SK-N-SH (cell line): ENCODE results near the gene LLGL1. TPM values are rescaled to one million over a fixed set of nuclear protein-coding genes. Genes with fewer than 3 reads are reported as not detected.
A peak's percentile ranks its signal among the peaks of the same experiment; 100 is the strongest.

Source experiments
- CTCF ChIA-PET: fragments of 300-600, 350-600 bp; formaldehyde crosslinking; extraction: SDS; loops from one replicate; lab custom pipeline; 2021; lab: Yijun Ruan, JAX
- POLR2A ChIA-PET: fragments of 350-600 bp; sonication (Branson Sonifier 250); formaldehyde crosslinking; extraction: SDS; loops from one replicate; lab custom pipeline; 2020; ENCODE audit warnings: antibody characterized with exemption, inconsistent platforms; lab: Yijun Ruan, JAX
- DNase-seq: peaks from one replicate; pipeline ENCODE4 v3.0.0; 2012
- H2AFZ ChIP-seq: fragments of 200-600 bp; sonication (generic); 2 replicates; pipeline ENCODE4 v1.8.1; 2016; ENCODE audit warnings: antibody characterized with exemption, mild to moderate bottlenecking, low read depth
- H3F3A ChIP-seq: fragments of 200-600 bp; sonication (generic); replicated peaks from 2 replicates; pipeline ENCODE3; 2016; ENCODE audit warnings: antibody characterized with exemption, mild to moderate bottlenecking; ENCODE audit not compliant: insufficient read depth
- H3K27ac ChIP-seq, 2 experiments: fragments of 200-500 bp in 1 of 2; fragments of 200-600 bp in 1 of 2; sonication (Bioruptor generic) in 1 of 2; sonication (generic), shearing (Covaris generic) in 1 of 2; 2 replicates each; pipeline versions ENCODE4 v1.5.1 to v1.6.1; 2014 to 2016; ENCODE audit warnings: low read depth in 2 of 2, inconsistent platforms in 1 of 2, low read length in 1 of 2, mild to moderate bottlenecking in 1 of 2, mixed read lengths in 1 of 2
- H3K27me3 ChIP-seq: fragments of 200-600 bp; sonication (generic), shearing (Covaris generic); 2 replicates; pipeline ENCODE4 v1.6.1; 2016; ENCODE audit warnings: mixed run types; ENCODE audit not compliant: insufficient read depth
- H3K36me3 ChIP-seq, 2 experiments: fragments of 200-500 bp in 1 of 2; fragments of 200-600 bp in 1 of 2; sonication (Bioruptor generic) in 1 of 2; sonication (generic) in 1 of 2; replicated peaks in 1 of 2; 2 replicates each; pipeline versions ENCODE3 to v1.5.1; 2014 to 2016; ENCODE audit warnings: low read length in 1 of 2, mild to moderate bottlenecking in 1 of 2; ENCODE audit not compliant: insufficient read depth in 2 of 2, control insufficient read depth in 1 of 2
- H3K4me1 ChIP-seq, 2 experiments: fragments of 200-500 bp in 1 of 2; fragments of 200-600 bp in 1 of 2; sonication (Bioruptor generic) in 1 of 2; sonication (generic), shearing (Covaris generic) in 1 of 2; 2 replicates each; pipeline versions ENCODE4 v1.5.1 to v1.6.1; 2014 to 2016; ENCODE audit warnings: low read depth in 1 of 2, low read length in 1 of 2, mixed run types in 1 of 2; ENCODE audit not compliant: insufficient read depth in 2 of 2, control insufficient read depth in 1 of 2
- H3K4me2 ChIP-seq: fragments of 200-600 bp; sonication (generic), shearing (Covaris generic); 2 replicates; pipeline ENCODE4 v1.6.1; 2017; ENCODE audit warnings: mixed run types
- H3K4me3 ChIP-seq, 2 experiments: fragments of 200-500 bp in 1 of 2; fragments of 200-600 bp in 1 of 2; sonication (Bioruptor generic) in 1 of 2; sonication (generic), shearing (Covaris generic) in 1 of 2; 2 replicates each; pipeline versions ENCODE4 v1.5.1 to v1.8.1; 2014 to 2016; ENCODE audit warnings: low read depth in 2 of 2, inconsistent platforms in 1 of 2, low read length in 1 of 2, mild to moderate bottlenecking in 1 of 2, mixed read lengths in 1 of 2, moderate library complexity in 1 of 2
- H3K79me2 ChIP-seq: fragments of 200-600 bp; sonication (generic); 2 replicates; pipeline ENCODE4 v1.8.1; 2017; ENCODE audit warnings: mild to moderate bottlenecking; ENCODE audit not compliant: insufficient read depth
- H3K9ac ChIP-seq: fragments of 200-600 bp; sonication (generic); 2 replicates; pipeline ENCODE4 v1.6.1; 2017; ENCODE audit warnings: mixed run types
- H3K9me2 ChIP-seq: fragments of 200-600 bp; sonication (generic); 2 replicates; pipeline ENCODE4 v1.6.1; 2017; ENCODE audit warnings: mixed run types
- H3K9me3 ChIP-seq: fragments of 200-600 bp; sonication (generic); 2 replicates; pipeline ENCODE4 v1.6.1; 2017; ENCODE audit warnings: mixed run types, mild to moderate bottlenecking, moderate library complexity
- H4K20me1 ChIP-seq: fragments of 200-600 bp; sonication (generic); 2 replicates; pipeline ENCODE4 v1.6.1; 2017; ENCODE audit warnings: mild to moderate bottlenecking, mixed run types; ENCODE audit not compliant: insufficient read depth
- CHD2 ChIP-seq: fragments of 150-350 bp; IDR thresholded peaks from 2 replicates; pipeline ENCODE4 v1.6.1; 2018; ENCODE audit warnings: low read length; ENCODE audit not compliant: partially characterized antibody
- FOSL2 ChIP-seq: IDR thresholded peaks from 2 replicates; pipeline ENCODE4 v1.4.0; 2012; ENCODE audit warnings: low read depth, mild to moderate bottlenecking, moderate library complexity, borderline replicate concordance
- GABPA ChIP-seq: IDR thresholded peaks from 2 replicates; pipeline ENCODE4 v1.4.0; 2012; ENCODE audit warnings: low read depth, mild to moderate bottlenecking
- JUND ChIP-seq: IDR thresholded peaks from 2 replicates; pipeline ENCODE4 v1.4.0; 2012
- MEF2A ChIP-seq: IDR thresholded peaks from 2 replicates; pipeline ENCODE4 v1.4.0; 2012; ENCODE audit warnings: low read depth, borderline replicate concordance
- MXI1 ChIP-seq: IDR thresholded peaks from 2 replicates; pipeline ENCODE4 v1.6.1; 2012; ENCODE audit warnings: mild to moderate bottlenecking, low read depth, low read length, improper control_type of control experiment
- NRF1 ChIP-seq: IDR thresholded peaks from 2 replicates; pipeline ENCODE4 v1.6.1; 2012; ENCODE audit warnings: low read depth, mild to moderate bottlenecking, low read length
- RFX5 ChIP-seq: IDR thresholded peaks from 2 replicates; pipeline ENCODE4 v1.6.1; 2012; ENCODE audit warnings: mild to moderate bottlenecking, improper control_type of control experiment, low read length
- TAF1 ChIP-seq: IDR thresholded peaks from 2 replicates; pipeline ENCODE4 v1.6.1; 2012; ENCODE audit warnings: low read depth, mild to moderate bottlenecking, low read length, moderate library complexity, borderline replicate concordance
- TCF12 ChIP-seq: IDR thresholded peaks from 2 replicates; pipeline ENCODE4 v1.4.0; 2012
- WGBS: methylation state at CpG from one replicate; pipeline ENCODE4 v1.1.6; 2017; ENCODE audit warnings: low lambda C conversion rate; 5-methylcytosine and 5-hydroxymethylcytosine counted together
- polyA plus RNA-seq, 3 experiments: library from polyadenylated mRNA; depleted of rRNA; stranded (reverse); fragments of >200 nt; gene quantifications; 2 replicates each; pipeline ENCODE4 v1.2.3, GENCODE V29; 2012
- TF ChIP-seq, protein P1 (sequence below): fragments of 150-350 bp; IDR thresholded peaks from 2 replicates; pipeline ENCODE4 v1.6.1; 2016; ENCODE audit warnings: mild to moderate bottlenecking, low read depth, low read length
- TF ChIP-seq, protein P2 (sequence below): IDR thresholded peaks from 2 replicates; pipeline ENCODE4 v1.4.0; 2012; ENCODE audit warnings: low read depth
- TF ChIP-seq, protein P3 (sequence below): IDR thresholded peaks from 2 replicates; pipeline ENCODE4; 2012

Gene LLGL1
- polyA plus RNA-seq, 1 of the 3 experiments (the other 2 are of a cell fraction) = 31.4 TPM

DNA sequence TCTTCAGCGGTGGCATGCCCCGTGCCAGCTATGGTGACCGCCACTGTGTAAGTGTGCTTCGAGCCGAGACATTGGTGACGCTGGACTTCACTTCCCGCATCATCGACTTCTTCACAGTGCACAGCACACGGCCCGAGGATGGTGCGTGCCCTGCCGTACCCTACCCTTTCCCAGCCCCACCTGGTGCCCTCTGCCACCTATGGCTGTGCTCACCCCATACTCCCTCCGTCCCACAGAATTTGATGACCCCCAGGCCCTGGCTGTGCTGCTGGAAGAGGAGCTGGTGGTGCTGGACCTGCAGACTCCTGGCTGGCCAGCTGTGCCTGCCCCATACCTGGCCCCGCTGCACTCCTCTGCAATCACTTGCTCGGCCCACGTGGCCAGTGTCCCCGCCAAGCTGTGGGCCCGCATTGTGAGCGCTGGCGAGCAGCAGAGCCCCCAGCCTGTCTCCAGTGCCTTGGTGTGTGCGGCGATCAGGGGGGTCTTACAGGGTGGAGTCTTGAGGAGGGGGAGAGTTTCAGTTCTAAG, 9.5 kb downstream of the LLGL1 start (continued):
- TF ChIP-seq, protein P1, sequence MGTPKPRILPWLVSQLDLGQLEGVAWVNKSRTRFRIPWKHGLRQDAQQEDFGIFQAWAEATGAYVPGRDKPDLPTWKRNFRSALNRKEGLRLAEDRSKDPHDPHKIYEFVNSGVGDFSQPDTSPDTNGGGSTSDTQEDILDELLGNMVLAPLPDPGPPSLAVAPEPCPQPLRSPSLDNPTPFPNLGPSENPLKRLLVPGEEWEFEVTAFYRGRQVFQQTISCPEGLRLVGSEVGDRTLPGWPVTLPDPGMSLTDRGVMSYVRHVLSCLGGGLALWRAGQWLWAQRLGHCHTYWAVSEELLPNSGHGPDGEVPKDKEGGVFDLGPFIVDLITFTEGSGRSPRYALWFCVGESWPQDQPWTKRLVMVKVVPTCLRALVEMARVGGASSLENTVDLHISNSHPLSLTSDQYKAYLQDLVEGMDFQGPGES = no peak
- no peak for TF ChIP-seq CHD2

DNA sequence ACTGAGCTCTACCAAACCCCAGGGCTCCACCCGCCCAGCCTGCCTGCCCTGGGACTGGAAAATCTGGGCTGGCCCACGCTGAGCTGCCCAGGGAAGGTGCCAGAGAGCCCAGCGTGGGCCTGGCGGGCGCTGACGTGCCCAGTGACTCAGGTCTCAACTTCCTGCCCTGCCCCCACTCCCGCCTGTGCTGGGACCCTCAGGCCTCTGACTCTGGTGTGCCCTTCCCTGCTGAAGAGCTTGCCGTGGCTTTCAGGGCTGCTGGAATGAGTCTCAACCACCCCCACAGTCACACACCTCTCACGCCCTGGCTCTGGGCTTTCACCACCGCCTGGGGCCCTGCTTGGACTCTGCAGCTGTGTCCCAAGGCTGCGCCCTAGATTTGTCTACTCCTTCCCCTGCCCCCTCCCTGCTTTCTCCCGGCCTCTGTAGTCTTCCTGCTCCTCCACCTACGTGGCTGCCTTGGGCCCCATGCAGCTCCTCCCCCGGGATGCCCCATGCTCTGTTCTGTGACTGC, 10.4 kb downstream of the LLGL1 start:
- H3K4me1 ChIP-seq = peaks cover 0 to 6% of the 10 kb centered on the region in 2 experiments; a peak in 2 of 4 replicates
- peaks cover 11% of the 10 kb centered on the region; the same call in 1 of the 2 replicates for H3K79me2 ChIP-seq
- H4K20me1 ChIP-seq = no peaks in the 10 kb centered on the region
- no peak; the same call in 1 of the 2 replicates for TF ChIP-seq JUND
- TF ChIP-seq FOSL2 = peak; percentile 63; the same call in 1 of the 2 replicates
- 0 out of 2 replicates have a peak, but pooled peaks have one; percentile 23 for TF ChIP-seq GABPA
- ChIA-PET CTCF (interaction anchor here (0.7 to 4.4 kb wide), 3 partner anchors 12 to 84 kb away, joined by 3 to 26 read pairs (median 3); no protein-coding TSS in a partner anchor), POLR2A (no interaction called here)
- H3K9me3 ChIP-seq = no peaks in the 10 kb centered on the region
- no peak for DNase-seq
- WGBS = 67% methylated on average over 8 of the region's 14 CpGs
- peak overlapping the region in 1 of 2 experiments; percentile 70; a peak in 2 of 4 replicates for H3K27ac ChIP-seq
- H3K4me3 ChIP-seq = no peak overlapping the region
- no peak overlapping the region for H2AFZ ChIP-seq
- peaks cover 0 to 25% of the 10 kb centered on the region in 2 experiments for H3K36me3 ChIP-seq
- H3K4me2 ChIP-seq = no peak overlapping the region
- no peaks in the 10 kb centered on the region for H3K9me2 ChIP-seq
- H3K9ac ChIP-seq = peak overlapping the region; percentile 44; the same call in 1 of the 2 replicates
- peaks cover 4% of the 10 kb centered on the region for H3F3A ChIP-seq
- H3K27me3 ChIP-seq = no peaks in the 10 kb centered on the region

DNA sequence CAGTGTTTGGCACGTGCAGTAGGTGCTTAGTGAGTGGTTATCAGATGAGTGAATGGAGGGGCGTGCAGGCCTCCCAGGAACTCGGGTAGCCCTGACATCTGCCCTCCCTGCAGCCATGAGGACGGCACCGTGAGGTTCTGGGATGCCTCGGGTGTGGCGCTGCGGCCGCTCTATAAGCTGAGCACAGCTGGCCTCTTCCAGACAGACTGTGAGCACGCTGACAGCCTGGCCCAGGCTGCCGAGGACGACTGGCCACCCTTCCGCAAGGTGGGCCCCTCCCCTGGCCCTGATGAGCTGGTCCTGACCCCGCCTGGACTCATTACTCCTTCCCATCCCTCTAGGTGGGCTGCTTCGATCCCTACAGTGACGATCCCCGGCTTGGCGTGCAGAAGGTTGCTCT, 11.1 kb downstream of the LLGL1 start:
- WGBS = 85% methylated on average over 7 of the region's 18 CpGs
- Histone ChIP-seq H3K9me2 (no peaks in the 10 kb centered on the region), H3K36me3 (peaks cover 0 to 30% of the 10 kb centered on the region in 2 experiments), H2AFZ (no peak overlapping the region), H3K4me2 (no peak overlapping the region), H3F3A (peaks cover 4% of the 10 kb centered on the region), H3K9ac (no peak overlapping the region), H3K4me1 (peaks cover 0 to 6% of the 10 kb centered on the region in 2 experiments; a peak in 2 of 4 replicates), H3K27me3 (no peaks in the 10 kb centered on the region), H3K9me3 (no peaks in the 10 kb centered on the region), H4K20me1 (no peaks in the 10 kb centered on the region), H3K27ac (peak overlapping the region in 1 of 2 experiments; percentile 70; a peak in 1 of 4 replicates), H3K4me3 (no peak overlapping the region), H3K79me2 (0 out of 2 replicates have a peak, but pooled peaks cover 7% of the 10 kb centered on the region)
- TF ChIP-seq NRF1 = no peak
- TF ChIP-seq, protein P2, sequence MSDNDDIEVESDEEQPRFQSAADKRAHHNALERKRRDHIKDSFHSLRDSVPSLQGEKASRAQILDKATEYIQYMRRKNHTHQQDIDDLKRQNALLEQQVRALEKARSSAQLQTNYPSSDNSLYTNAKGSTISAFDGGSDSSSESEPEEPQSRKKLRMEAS = no peak
- TF ChIP-seq FOSL2 = no peak
- TF ChIP-seq, protein P3, sequence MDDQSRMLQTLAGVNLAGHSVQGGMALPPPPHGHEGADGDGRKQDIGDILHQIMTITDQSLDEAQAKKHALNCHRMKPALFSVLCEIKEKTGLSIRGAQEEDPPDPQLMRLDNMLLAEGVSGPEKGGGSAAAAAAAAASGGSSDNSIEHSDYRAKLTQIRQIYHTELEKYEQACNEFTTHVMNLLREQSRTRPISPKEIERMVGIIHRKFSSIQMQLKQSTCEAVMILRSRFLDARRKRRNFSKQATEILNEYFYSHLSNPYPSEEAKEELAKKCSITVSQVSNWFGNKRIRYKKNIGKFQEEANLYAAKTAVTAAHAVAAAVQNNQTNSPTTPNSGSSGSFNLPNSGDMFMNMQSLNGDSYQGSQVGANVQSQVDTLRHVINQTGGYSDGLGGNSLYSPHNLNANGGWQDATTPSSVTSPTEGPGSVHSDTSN = no peak
- no peak for TF ChIP-seq MXI1
- TF ChIP-seq TCF12 = no peak
- TF ChIP-seq TAF1 = no peak
- no peak for TF ChIP-seq MEF2A
- no peak for TF ChIP-seq JUND
- no peak for TF ChIP-seq RFX5
- no peak for DNase-seq
- POLR2A ChIA-PET = no interaction called here
- CTCF ChIA-PET = interaction anchor here (4.4 kb wide), 1 partner anchor 11 kb away, joined by 26 read pairs; no protein-coding TSS in a partner anchor
